ENCODE data around the gene CDH13. TPM values are rescaled to one million over a fixed set of nuclear protein-coding genes. Genes with fewer than 3 reads are reported as not detected.

The CDH13 gene
- total and polyA plus RNA-seq, 2 donors (not counting 3 experiments of a cell fraction or from before 2014, with no cell fraction given) = 96.6 to 124 TPM

DNA sequence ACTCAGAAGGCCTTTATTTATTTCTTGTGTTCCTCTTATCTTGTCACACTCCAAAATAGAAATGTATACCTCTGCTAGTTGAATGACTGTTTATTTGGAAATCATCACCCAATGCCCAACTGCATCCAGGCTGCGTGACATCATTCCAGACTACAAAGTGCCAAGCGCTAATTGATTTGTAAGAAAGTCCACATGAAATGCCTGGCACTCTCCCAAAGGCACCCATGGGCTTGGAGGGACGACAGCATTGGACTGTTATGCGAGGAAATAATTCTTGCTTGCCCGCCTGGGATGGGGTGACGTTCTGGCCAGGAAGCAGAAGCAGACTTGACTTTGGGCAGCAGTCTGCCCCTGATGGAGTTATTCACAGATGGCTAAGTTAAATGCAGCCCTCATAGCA, 165.9 kb downstream of the CDH13 start:
- Histone ChIP-seq H2AFZ (ENCODE audit: low read depth, low read length) (no peak overlapping the region), H3K4me3 (replicated peaks in 1 of 3; ENCODE audit: insufficient read depth in 1 of 3, low read depth in 1 of 3, low read length in 3 of 3) (no peak overlapping the region), H3K4me2 (ENCODE audit: insufficient read depth, low read length) (no peak overlapping the region), H3K27me3 (ENCODE audit: control insufficient read depth in 2 of 2, insufficient read depth in 2 of 2, low read length in 2 of 2) (no peaks in the 10 kb centered on the region), H3K79me2 (ENCODE audit: control insufficient read depth, insufficient read depth, low read length) (no peaks in the 10 kb centered on the region), H3K36me3 (ENCODE audit: control insufficient read depth in 2 of 2, extremely low read depth in 1 of 2, insufficient read depth in 2 of 2, low read length in 2 of 2) (peaks cover 0 to 2% of the 10 kb centered on the region in 2 experiments), H3K27ac (ENCODE audit: insufficient read depth, low read depth, low read length) (no peak overlapping the region), H3K9ac (replicated peaks; ENCODE audit: extremely low read depth, insufficient read depth, low read length) (no peak overlapping the region), H3K4me1 (ENCODE audit: control insufficient read depth, extremely low read depth, insufficient read depth, low read length) (no peaks in the 10 kb centered on the region), H3K9me3 (replicated peaks; ENCODE audit: control insufficient read depth, insufficient read depth, low read length) (no peaks in the 10 kb centered on the region), H4K20me1 (replicated peaks; ENCODE audit: control insufficient read depth, extremely low read depth, insufficient read depth, low read length) (no peaks in the 10 kb centered on the region), H3K9me1 (replicated peaks; ENCODE audit: control insufficient read depth, extremely low read depth, insufficient read depth, low read length) (no peaks in the 10 kb centered on the region)
- ChIA-PET CTCF (no interaction called here), POLR2A (no interaction called here)
- no TSS peak for BruUV-seq (replicated peaks)
- no peak for TF ChIP-seq POLR2A (IDR thresholded peaks at IDR 0.05; ENCODE audit: low read depth, low read length)
- TF ChIP-seq FOS (IDR thresholded peaks at IDR 0.05; ENCODE audit: borderline replicate concordance, insufficient read depth, low read length) = no peak
- TF ChIP-seq, protein P1, sequence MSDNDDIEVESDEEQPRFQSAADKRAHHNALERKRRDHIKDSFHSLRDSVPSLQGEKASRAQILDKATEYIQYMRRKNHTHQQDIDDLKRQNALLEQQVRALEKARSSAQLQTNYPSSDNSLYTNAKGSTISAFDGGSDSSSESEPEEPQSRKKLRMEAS (IDR thresholded peaks at IDR 0.05; ENCODE audit: insufficient read depth, insufficient read length) = no peak
- no peak for TF ChIP-seq MYC (IDR thresholded peaks at IDR 0.05; ENCODE audit: low read depth, low read length)
- no peak for TF ChIP-seq EZH2 (IDR thresholded peaks at IDR 0.05; ENCODE audit: borderline replicate concordance, low read depth, low read length, severe bottlenecking)
- TF ChIP-seq, protein P2, sequence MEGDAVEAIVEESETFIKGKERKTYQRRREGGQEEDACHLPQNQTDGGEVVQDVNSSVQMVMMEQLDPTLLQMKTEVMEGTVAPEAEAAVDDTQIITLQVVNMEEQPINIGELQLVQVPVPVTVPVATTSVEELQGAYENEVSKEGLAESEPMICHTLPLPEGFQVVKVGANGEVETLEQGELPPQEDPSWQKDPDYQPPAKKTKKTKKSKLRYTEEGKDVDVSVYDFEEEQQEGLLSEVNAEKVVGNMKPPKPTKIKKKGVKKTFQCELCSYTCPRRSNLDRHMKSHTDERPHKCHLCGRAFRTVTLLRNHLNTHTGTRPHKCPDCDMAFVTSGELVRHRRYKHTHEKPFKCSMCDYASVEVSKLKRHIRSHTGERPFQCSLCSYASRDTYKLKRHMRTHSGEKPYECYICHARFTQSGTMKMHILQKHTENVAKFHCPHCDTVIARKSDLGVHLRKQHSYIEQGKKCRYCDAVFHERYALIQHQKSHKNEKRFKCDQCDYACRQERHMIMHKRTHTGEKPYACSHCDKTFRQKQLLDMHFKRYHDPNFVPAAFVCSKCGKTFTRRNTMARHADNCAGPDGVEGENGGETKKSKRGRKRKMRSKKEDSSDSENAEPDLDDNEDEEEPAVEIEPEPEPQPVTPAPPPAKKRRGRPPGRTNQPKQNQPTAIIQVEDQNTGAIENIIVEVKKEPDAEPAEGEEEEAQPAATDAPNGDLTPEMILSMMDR (IDR thresholded peaks at IDR 0.05; ENCODE audit: extremely low read depth in 1 of 2, insufficient read depth in 1 of 2, low read depth in 1 of 2, low read length in 2 of 2) = no peak
- no peak for FAIRE-seq
- DNase-seq (ENCODE audit: low read depth, low spot score) = no peak
- dilution Hi-C loops (cut with MboI; ENCODE audit: extremely low pct_ligation_motif_present, low sequenced_read_pairs) (no loop called here), intact Hi-C loops (cut with micrococcal nuclease) (no loop called here)

All from endothelial cell of umbilical vein (primary cell).